Transverse colon (tissue), 4 donors: Measurements from ENCODE around the gene IL1R1.

Source experiments
- CTCF ChIP-seq, 5 experiments: fragments of 200-600 bp in 3 of 5; fragments of 450-650 bp in 2 of 5; sonication (generic) in 3 of 5; IDR thresholded peaks; 1 replicate in 2 of 5; 2 replicates in 3 of 5; pipeline ENCODE4 v1.5.1; 2016 to 2017; ENCODE audit warnings: antibody characterized with exemption in 5 of 5, inconsistent platforms in 3 of 5, mild to moderate bottlenecking in 2 of 5, moderate library complexity in 1 of 5
- EP300 ChIP-seq: sonication (generic); formaldehyde crosslinking; IDR thresholded peaks from one replicate; pipeline ENCODE4 v1.6.1; 2017; ENCODE audit warnings: antibody characterized with exemption, low read depth
- POLR2A ChIP-seq: fragments of 450-650 bp; IDR thresholded peaks from one replicate; pipeline ENCODE4 v1.6.1; 2016; ENCODE audit warnings: antibody characterized with exemption, mild to moderate bottlenecking, moderate library complexity
- POLR2AphosphoS5 ChIP-seq, 3 donors: sonication (generic); formaldehyde crosslinking; IDR thresholded peaks; one replicate each; pipeline ENCODE4 v1.6.1; 2016; ENCODE audit warnings: antibody characterized with exemption in 3 of 3

DNA sequence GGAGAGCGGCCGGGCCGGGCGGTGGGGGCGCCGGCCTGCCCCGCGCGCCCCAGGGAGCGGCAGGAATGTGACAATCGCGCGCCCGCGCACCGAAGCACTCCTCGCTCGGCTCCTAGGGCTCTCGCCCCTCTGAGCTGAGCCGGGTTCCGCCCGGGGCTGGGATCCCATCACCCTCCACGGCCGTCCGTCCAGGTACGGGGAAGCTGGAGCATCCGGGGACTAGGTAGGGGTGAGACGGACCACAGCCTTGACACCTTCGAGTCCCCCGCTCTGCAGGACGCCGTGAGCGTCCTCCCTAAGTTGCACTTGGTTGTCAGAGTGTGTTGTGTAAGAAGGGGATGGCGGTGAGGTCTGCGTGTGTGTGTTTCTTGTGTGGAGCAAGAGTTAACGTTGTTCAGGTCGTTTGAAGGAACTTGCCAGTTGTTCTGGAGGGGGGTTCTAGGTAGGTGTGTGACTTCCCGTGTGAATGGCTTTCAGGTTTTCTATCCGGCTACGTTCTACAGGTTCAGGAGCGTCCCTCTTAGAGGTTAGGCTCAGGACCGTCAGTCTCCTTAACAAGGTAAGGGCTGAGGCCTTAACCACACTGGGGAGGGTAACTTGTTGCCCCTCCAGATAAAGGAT lies 393 bp downstream of the IL1R1 start:
- TF ChIP-seq POLR2A (no peak), POLR2AphosphoS5 (IDR thresholded peaks at IDR 0.05) (peak in 1 of 3 donors; percentile 10), CTCF (IDR thresholded peaks at IDR 0.05) (no peak), EP300 (no peak)
